Vagina (tissue), 2 donors: ENCODE results near the gene PITPNM2. TPM values are rescaled to one million over a fixed set of nuclear protein-coding genes. Genes with fewer than 3 reads are reported as not detected.

Source experiments
- DNase-seq, 2 donors: peaks; one replicate each; pipeline ENCODE4 v3.0.0-alpha.2; 2017; ENCODE audit errors: extremely low spot score in 2 of 2
- H3K27ac ChIP-seq: fragments of 200-600 bp; sonication (generic); one replicate; pipeline ENCODE4 v1.5.1; 2019
- H3K27me3 ChIP-seq: fragments of 200-600 bp; sonication (generic); one replicate; pipeline ENCODE4 v1.5.1; 2019
- H3K36me3 ChIP-seq, 2 donors: fragments of 200-600 bp; sonication (generic); one replicate each; pipeline ENCODE4 v1.5.1; 2017 to 2019
- H3K4me1 ChIP-seq: fragments of 200-600 bp; sonication (generic); one replicate; pipeline ENCODE4 v1.5.1; 2019
- H3K4me3 ChIP-seq, 2 donors: fragments of 200-600 bp; sonication (generic); 1 replicate in 1 of 2; 2 replicates in 1 of 2; pipeline ENCODE4 v1.5.1; 2016 to 2019
- H3K9me3 ChIP-seq: fragments of 200-600 bp; sonication (generic); one replicate; pipeline ENCODE4 v1.5.1; 2019
- POLR2A ChIP-seq, 2 donors: fragments of 450-650 bp; IDR thresholded peaks; one replicate each; pipeline ENCODE4 v1.6.1; 2017; ENCODE audit warnings: antibody characterized with exemption in 2 of 2, mild to moderate bottlenecking in 2 of 2, moderate library complexity in 2 of 2
- POLR2AphosphoS5 ChIP-seq, 2 donors: sonication (generic); formaldehyde crosslinking; IDR thresholded peaks; one replicate each; pipeline ENCODE4 v1.9.0; 2017; ENCODE audit warnings: antibody characterized with exemption in 2 of 2, mild to moderate bottlenecking in 2 of 2, low read depth in 1 of 2; ENCODE audit not compliant: insufficient read depth in 1 of 2
- intact Hi-C: fragments of 100-400 bp; cut with DNase I; formaldehyde crosslinking; loops from one replicate; pipeline ENCODE4 v1.15.1; 2023
- total RNA-seq: library from RNA; depleted of rRNA; stranded (reverse); fragments of >200 nt; gene quantifications from one replicate; pipeline ENCODE4 v1.2.3, GENCODE V29; 2016
- TF ChIP-seq, protein P1 (sequence below), 3 experiments: fragments of 450-650 bp in 2 of 3; fragments of 200-600 bp in 1 of 3; sonication (generic) in 1 of 3; IDR thresholded peaks; one replicate each; pipeline ENCODE4 v1.5.1; 2017 to 2019; ENCODE audit warnings: antibody characterized with exemption in 3 of 3, mild to moderate bottlenecking in 2 of 3, moderate library complexity in 2 of 3

Gene PITPNM2
- total RNA-seq, 1 donor from 2014 or later = 8.1 TPM

DNA sequence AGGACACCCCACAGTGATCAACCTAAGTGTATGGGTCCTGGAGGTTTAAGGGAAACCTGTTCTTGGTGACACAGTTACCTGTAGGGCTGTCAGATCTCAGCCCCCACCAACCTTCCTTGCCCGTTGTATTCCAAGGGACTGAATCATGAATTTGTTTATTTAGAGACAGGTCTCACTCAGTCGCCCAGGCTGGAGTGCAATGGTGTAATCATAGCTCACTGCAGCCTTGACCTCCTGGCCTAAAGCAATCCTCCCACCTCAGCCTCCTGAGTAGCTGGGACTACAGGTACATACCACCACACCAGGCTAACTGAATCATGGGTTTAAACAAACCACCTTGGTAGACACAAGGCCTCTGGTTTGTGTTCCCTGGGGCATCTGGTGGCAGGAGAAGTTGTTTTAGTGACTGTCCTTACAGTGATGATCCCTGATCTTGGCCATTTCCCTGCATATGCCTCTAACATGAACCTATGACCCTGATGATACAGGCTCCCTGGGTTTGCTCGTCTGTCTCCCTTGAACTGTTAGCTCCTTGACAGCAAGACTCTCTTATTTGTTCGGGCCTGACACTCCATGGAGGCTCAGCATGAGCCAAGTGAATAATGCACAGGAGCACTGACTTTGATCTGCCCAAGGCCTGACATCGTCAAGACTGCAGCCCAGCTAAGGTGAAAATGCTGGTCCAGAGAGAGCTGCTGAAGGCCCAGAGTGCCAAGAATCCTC is 47.9 kb downstream of the PITPNM2 start:
- intact Hi-C loops = no loop called here
- no peak overlapping the region for H3K4me3 ChIP-seq
- H3K4me1 ChIP-seq = peaks cover 17% of the 10 kb centered on the region
- no peak overlapping the region for H3K27ac ChIP-seq
- DNase-seq = no peak
- H3K27me3 ChIP-seq = no peaks in the 10 kb centered on the region
- H3K36me3 ChIP-seq = no peaks in the 10 kb centered on the region
- TF ChIP-seq POLR2AphosphoS5 (IDR thresholded peaks at IDR 0.05; ENCODE audit: insufficient read depth in 1 of 2, low read depth in 1 of 2) (no peak), POLR2A (IDR thresholded peaks at IDR 0.05) (no peak)
- TF ChIP-seq, protein P1, sequence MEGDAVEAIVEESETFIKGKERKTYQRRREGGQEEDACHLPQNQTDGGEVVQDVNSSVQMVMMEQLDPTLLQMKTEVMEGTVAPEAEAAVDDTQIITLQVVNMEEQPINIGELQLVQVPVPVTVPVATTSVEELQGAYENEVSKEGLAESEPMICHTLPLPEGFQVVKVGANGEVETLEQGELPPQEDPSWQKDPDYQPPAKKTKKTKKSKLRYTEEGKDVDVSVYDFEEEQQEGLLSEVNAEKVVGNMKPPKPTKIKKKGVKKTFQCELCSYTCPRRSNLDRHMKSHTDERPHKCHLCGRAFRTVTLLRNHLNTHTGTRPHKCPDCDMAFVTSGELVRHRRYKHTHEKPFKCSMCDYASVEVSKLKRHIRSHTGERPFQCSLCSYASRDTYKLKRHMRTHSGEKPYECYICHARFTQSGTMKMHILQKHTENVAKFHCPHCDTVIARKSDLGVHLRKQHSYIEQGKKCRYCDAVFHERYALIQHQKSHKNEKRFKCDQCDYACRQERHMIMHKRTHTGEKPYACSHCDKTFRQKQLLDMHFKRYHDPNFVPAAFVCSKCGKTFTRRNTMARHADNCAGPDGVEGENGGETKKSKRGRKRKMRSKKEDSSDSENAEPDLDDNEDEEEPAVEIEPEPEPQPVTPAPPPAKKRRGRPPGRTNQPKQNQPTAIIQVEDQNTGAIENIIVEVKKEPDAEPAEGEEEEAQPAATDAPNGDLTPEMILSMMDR (IDR thresholded peaks at IDR 0.05) = no peak
- H3K9me3 ChIP-seq = no peaks in the 10 kb centered on the region

DNA sequence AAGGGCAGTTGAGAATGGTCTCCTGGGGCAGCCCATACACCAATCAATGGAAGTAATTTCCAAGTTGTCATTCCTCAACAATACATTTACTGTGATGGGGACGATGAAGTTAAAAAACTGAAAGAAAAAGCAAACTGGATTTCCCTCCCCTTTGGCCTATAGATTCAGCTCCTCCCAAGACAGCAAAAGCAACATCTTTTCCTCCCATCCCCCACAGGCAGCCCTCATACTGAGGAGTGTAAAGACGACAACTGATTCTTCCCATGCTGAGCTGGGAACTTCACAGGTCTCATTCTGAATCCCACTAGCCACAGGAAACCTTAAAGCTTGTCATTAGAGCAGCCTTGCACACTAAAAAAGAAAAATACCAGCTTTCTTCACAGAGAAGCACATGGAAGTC is 48.5 kb downstream of the PITPNM2 start:
- no peak for TF ChIP-seq POLR2A (IDR thresholded peaks at IDR 0.05)
- no peak for TF ChIP-seq POLR2AphosphoS5 (IDR thresholded peaks at IDR 0.05; ENCODE audit: insufficient read depth in 1 of 2, low read depth in 1 of 2)
- TF ChIP-seq, protein P1 (IDR thresholded peaks at IDR 0.05) = no peak
- Histone ChIP-seq H3K4me3 (no peak overlapping the region), H3K27ac (no peak overlapping the region), H3K9me3 (no peaks in the 10 kb centered on the region), H3K4me1 (peaks cover 17% of the 10 kb centered on the region), H3K27me3 (no peaks in the 10 kb centered on the region), H3K36me3 (no peaks in the 10 kb centered on the region)
- intact Hi-C loops = no loop called here
- DNase-seq = no peak

DNA sequence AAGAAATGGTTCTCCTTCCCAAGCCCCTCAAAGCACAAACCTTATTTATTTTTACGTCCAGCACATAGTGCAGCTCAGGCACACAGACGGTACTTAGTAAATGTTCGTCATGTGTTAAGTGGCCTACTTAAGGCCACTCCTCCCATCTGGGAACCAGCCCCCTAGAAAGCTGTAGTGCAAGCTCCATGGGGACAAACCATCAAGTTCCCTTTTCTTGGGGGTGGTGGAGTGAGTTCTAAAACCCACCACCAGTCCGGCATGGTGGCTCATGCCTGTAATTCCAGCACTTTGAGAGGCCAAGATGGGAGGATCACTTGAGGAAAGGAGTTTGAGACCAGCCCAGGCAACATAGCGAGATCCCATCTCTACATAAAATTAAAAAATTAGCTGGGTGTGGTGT is 49.4 kb downstream of the PITPNM2 start:
- Histone ChIP-seq H3K36me3 (no peaks in the 10 kb centered on the region), H3K4me1 (peaks cover 18% of the 10 kb centered on the region), H3K9me3 (no peaks in the 10 kb centered on the region), H3K27ac (no peak overlapping the region), H3K4me3 (no peak overlapping the region), H3K27me3 (no peaks in the 10 kb centered on the region)
- TF ChIP-seq, protein P1 (IDR thresholded peaks at IDR 0.05) = no peak
- TF ChIP-seq POLR2AphosphoS5 (IDR thresholded peaks at IDR 0.05; ENCODE audit: insufficient read depth in 1 of 2, low read depth in 1 of 2) (no peak), POLR2A (IDR thresholded peaks at IDR 0.05) (no peak)
- DNase-seq = no peak
- intact Hi-C loops = no loop called here

Other genes starting within 250 kb of the PITPNM2 start
- 4.2 TPM for gene ABCB9, start 184.6 kb downstream of the PITPNM2 start, total RNA-seq
- 26.0 TPM for gene OGFOD2, start 175.8 kb downstream of the PITPNM2 start, total RNA-seq
- gene ARL6IP4, start 170.4 kb downstream of the PITPNM2 start, total RNA-seq = 147 TPM
- gene MPHOSPH9, start 82.1 kb upstream of the PITPNM2 start, total RNA-seq = 17.9 TPM
- 12.8 TPM for gene MTRFR, start 82.3 kb upstream of the PITPNM2 start, total RNA-seq
- gene CDK2AP1, start 120.8 kb upstream of the PITPNM2 start, total RNA-seq = 80.3 TPM
- gene SBNO1, start 213.8 kb upstream of the PITPNM2 start, total RNA-seq = 15.0 TPM
- gene KMT5A, start 233.0 kb upstream of the PITPNM2 start, total RNA-seq = 42.2 TPM